GM20431 (cell line): ENCODE results near the gene BDKRB2.

ENCODE experiments used
- in situ Hi-C: fragments of 300-500 bp; cut with MseI, MboI; formaldehyde crosslinking; loops from one replicate; pipeline ENCODE4 v1.15.0; 2020; ENCODE audit warnings: low sequenced_read_pairs; ENCODE audit not compliant: unreplicated experiment

The BDKRB2 gene

GRCh38 chr14:96245710-96246538 lies 41.3 kb downstream of the BDKRB2 start:
- in situ Hi-C loops = no loop called here

- in situ Hi-C loops = no loop called here
These were observed 41.9 kb downstream of the BDKRB2 start for GRCh38 chr14:96246539-96246847.

- in situ Hi-C loops = no loop called here
These were observed 42.4 kb downstream of the BDKRB2 start for GRCh38 chr14:96247031-96247430.

GRCh38 chr14:96249029-96249428 lies 44.4 kb downstream of the BDKRB2 start:
- in situ Hi-C loops = no loop called here

- in situ Hi-C loops = no loop called here
These were observed 45.8 kb downstream of the BDKRB2 start for GRCh38 chr14:96250485-96250884.

GRCh38 chr14:96251656-96252155 lies 47.1 kb downstream of the BDKRB2 start:
- in situ Hi-C loops = no loop called here

- in situ Hi-C loops = no loop called here
These were observed 47.8 kb downstream of the BDKRB2 start for GRCh38 chr14:96252323-96252998.

- in situ Hi-C loops = no loop called here
These were observed 48.4 kb downstream of the BDKRB2 start for GRCh38 chr14:96252999-96253539.

GRCh38 chr14:96254687-96255086 lies 50.0 kb downstream of the BDKRB2 start:
- in situ Hi-C loops = no loop called here

GRCh38 chr14:96255501-96256366 lies 51.1 kb downstream of the BDKRB2 start, which contains the start of gene BDKRB1:
Gene BDKRB1, plus strand, starts transcription at chr14:96256210. Its CDS starts 7,473 bp downstream, at chr14:96263683.
- in situ Hi-C loops = no loop called here

- in situ Hi-C loops = no loop called here
These were observed 51.8 kb downstream of the BDKRB2 start for GRCh38 chr14:96256407-96256806.

- in situ Hi-C loops = no loop called here
These were observed 52.4 kb downstream of the BDKRB2 start for GRCh38 chr14:96257056-96257455.

GRCh38 chr14:96257900-96258299 lies 53.3 kb downstream of the BDKRB2 start:
- in situ Hi-C loops = no loop called here

- in situ Hi-C loops = loop anchor here (10.0 kb wide), 1 partner anchor 156 kb away; no protein-coding TSS in a partner anchor
These were observed 55.7 kb downstream of the BDKRB2 start for GRCh38 chr14:96260341-96260821.

- in situ Hi-C loops = loop anchor here (10.0 kb wide), 1 partner anchor 156 kb away; no protein-coding TSS in a partner anchor
These were observed 56.4 kb downstream of the BDKRB2 start for GRCh38 chr14:96261053-96261452.

GRCh38 chr14:96261772-96262655 lies 57.4 kb downstream of the BDKRB2 start:
- in situ Hi-C loops = loop anchor here (10.0 kb wide), 1 partner anchor 157 kb away; no protein-coding TSS in a partner anchor

- in situ Hi-C loops = loop anchor here (10.0 kb wide), 1 partner anchor 159 kb away; no protein-coding TSS in a partner anchor
These were observed 58.9 kb downstream of the BDKRB2 start for GRCh38 chr14:96263347-96264199.

- in situ Hi-C loops = loop anchor here (10.0 kb wide), 1 partner anchor 159 kb away; no protein-coding TSS in a partner anchor
These were observed 59.5 kb downstream of the BDKRB2 start for GRCh38 chr14:96264200-96264553.
